ENCODE data around the gene PLEKHH2. TPM values are rescaled to one million over a fixed set of nuclear protein-coding genes. Genes with fewer than 3 reads are reported as not detected.

Gene PLEKHH2
- total and polyA plus RNA-seq, 4 donors = 2.5 to 311 (median 18.3) TPM

DNA sequence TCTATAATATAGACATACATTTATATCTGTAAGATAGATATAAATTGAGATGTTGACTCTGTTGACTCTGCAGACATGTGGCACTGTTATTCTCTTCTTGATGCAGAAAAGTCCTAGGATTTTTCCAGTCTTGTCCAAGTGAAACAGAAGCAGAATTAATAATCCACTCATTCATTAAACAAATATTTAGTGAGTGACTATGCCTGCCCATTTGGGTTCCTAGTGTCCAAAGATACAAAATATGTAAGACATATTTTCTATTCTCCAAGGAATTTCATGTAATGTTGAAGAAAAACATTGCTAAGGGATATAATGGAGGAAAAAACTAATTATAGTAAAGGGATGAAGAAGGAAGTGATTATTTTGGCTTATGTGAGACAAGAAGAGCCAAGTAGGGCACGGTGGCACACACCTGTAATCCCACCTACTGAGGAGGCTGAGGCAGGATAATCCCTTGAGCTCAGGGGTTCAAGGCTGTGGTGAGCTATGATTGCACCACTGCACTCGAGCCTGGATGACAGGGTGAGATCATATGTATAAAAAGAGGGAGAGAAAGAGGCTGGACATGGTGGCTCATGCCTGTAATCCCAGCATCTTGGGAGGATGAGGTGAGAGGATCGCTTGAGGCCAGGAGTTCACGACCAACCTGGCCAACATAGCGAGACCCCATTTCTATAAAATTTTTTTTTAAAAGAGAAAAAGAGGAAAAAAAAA is 19.9 kb upstream of the PLEKHH2 start:
- ATAC-seq (ENCODE audit: insufficient read depth, low FRiP score) (no peak), DNase-seq (no peak)
- 81 to 82% methylated on average over 5 of the region's 5 CpGs for WGBS, 2 donors

DNA sequence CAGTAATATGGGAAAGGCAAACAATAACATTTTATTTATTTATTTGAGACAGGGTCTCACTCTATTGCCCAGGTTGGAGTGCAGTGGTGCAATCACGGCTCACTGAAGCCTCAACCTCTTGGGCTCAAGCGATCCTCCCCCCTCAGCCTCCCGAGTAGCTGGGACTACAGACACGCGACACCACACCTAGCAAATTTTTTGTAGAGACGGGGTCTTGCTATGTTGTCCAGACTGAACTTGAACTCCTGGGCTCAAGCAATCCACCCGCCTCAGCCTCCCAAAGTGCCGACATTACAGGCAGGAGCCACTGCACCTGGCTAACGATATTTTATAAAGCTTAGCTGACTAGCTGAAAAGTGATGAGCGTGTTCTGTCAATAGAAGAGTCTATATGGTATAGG is 17.5 kb upstream of the PLEKHH2 start:
- H3K9ac ChIP-seq (ENCODE audit: insufficient read depth in 1 of 2, low read length in 2 of 2) = no peak overlapping the region
- ATAC-seq (ENCODE audit: insufficient read depth, low FRiP score) = no peak
- H3K36me3 ChIP-seq (ENCODE audit: control insufficient read depth in 4 of 4, insufficient read depth in 4 of 4, low read length in 4 of 4) = no peaks in the 10 kb centered on the region
- TF ChIP-seq, protein P1, sequence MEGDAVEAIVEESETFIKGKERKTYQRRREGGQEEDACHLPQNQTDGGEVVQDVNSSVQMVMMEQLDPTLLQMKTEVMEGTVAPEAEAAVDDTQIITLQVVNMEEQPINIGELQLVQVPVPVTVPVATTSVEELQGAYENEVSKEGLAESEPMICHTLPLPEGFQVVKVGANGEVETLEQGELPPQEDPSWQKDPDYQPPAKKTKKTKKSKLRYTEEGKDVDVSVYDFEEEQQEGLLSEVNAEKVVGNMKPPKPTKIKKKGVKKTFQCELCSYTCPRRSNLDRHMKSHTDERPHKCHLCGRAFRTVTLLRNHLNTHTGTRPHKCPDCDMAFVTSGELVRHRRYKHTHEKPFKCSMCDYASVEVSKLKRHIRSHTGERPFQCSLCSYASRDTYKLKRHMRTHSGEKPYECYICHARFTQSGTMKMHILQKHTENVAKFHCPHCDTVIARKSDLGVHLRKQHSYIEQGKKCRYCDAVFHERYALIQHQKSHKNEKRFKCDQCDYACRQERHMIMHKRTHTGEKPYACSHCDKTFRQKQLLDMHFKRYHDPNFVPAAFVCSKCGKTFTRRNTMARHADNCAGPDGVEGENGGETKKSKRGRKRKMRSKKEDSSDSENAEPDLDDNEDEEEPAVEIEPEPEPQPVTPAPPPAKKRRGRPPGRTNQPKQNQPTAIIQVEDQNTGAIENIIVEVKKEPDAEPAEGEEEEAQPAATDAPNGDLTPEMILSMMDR (IDR thresholded peaks at IDR 0.05; ENCODE audit: control extremely low read depth, extremely low read depth) = no peak
- H3K4me3 ChIP-seq = no peak overlapping the region
- 94 to 97% methylated on average over 10 of the region's 10 CpGs for WGBS, 2 donors
- H3K27ac ChIP-seq (ENCODE audit: low read depth in 1 of 2, low read length in 1 of 2) = no peak overlapping the region
- H3K4me1 ChIP-seq (ENCODE audit: control insufficient read depth in 5 of 5, insufficient read depth in 5 of 5, low read length in 5 of 5) = peaks cover 0 to 27% (median 0%) of the 10 kb centered on the region in 5 donors
- H3K27me3 ChIP-seq (ENCODE audit: control insufficient read depth in 3 of 3, insufficient read depth in 3 of 3, low read length in 2 of 3) = no peaks in the 10 kb centered on the region
- no peak for DNase-seq
- H3K9me3 ChIP-seq (ENCODE audit: control insufficient read depth in 4 of 4, insufficient read depth in 3 of 4, low read length in 3 of 4) = no peaks in the 10 kb centered on the region

More for the DNA sequence above, 19.9 kb upstream of the PLEKHH2 start:
- peaks cover 0 to 31% (median 0%) of the 10 kb centered on the region in 5 donors for H3K4me1 ChIP-seq (ENCODE audit: control insufficient read depth in 5 of 5, insufficient read depth in 5 of 5, low read length in 5 of 5)
- no peak overlapping the region for H3K4me3 ChIP-seq
- TF ChIP-seq, protein P1 (IDR thresholded peaks at IDR 0.05; ENCODE audit: control extremely low read depth, extremely low read depth) = no peak
- H3K9ac ChIP-seq (ENCODE audit: insufficient read depth in 1 of 2, low read length in 2 of 2) = no peak overlapping the region
- no peaks in the 10 kb centered on the region for H3K9me3 ChIP-seq (ENCODE audit: control insufficient read depth in 4 of 4, insufficient read depth in 3 of 4, low read length in 3 of 4)
- H3K36me3 ChIP-seq (ENCODE audit: control insufficient read depth in 4 of 4, insufficient read depth in 4 of 4, low read length in 4 of 4) = no peaks in the 10 kb centered on the region
- H3K27ac ChIP-seq (ENCODE audit: low read depth in 1 of 2, low read length in 1 of 2) = no peak overlapping the region
- no peaks in the 10 kb centered on the region for H3K27me3 ChIP-seq (ENCODE audit: control insufficient read depth in 3 of 3, insufficient read depth in 3 of 3, low read length in 2 of 3)

DNA sequence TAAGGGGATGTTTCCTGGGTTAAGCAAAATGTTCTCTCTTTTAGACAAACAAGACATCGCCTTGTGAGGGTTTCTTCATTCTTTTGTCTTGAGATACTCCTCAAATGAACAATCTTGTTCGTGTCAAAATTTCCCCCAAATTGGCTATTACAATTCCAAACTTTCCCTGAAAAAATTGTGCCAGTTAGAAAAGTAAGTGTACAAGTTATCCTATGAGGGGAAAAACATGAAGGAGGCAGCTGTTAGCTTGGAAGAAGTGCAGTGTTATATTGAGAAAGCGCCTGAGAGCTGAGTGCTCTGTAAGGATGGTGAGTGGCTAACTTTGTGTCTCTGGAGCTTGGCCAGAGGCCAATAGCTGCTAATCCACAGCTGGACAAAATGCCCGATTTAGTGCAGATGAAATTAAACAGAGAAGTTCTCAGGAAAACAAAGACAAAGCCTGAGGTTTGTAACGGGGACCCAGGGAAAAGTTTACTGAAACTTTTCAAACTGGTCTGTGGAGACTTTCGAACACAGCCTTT is 14.1 kb upstream of the PLEKHH2 start:
- DNase-seq (peak; percentile 86 to 97 (median 96)), ATAC-seq (ENCODE audit: insufficient read depth, low FRiP score) (no peak)
- Histone ChIP-seq H3K9ac (ENCODE audit: insufficient read depth in 1 of 2, low read length in 2 of 2) (peak overlapping the region in 1 of 2 donors; percentile 61), H3K27me3 (ENCODE audit: control insufficient read depth in 3 of 3, insufficient read depth in 3 of 3, low read length in 2 of 3) (no peaks in the 10 kb centered on the region), H3K36me3 (ENCODE audit: control insufficient read depth in 4 of 4, insufficient read depth in 4 of 4, low read length in 4 of 4) (no peaks in the 10 kb centered on the region), H3K27ac (ENCODE audit: low read depth in 1 of 2, low read length in 1 of 2) (no peak overlapping the region), H3K4me1 (ENCODE audit: control insufficient read depth in 5 of 5, insufficient read depth in 5 of 5, low read length in 5 of 5) (peaks cover 0 to 27% (median 0%) of the 10 kb centered on the region in 5 donors), H3K4me3 (no peak overlapping the region), H3K9me3 (ENCODE audit: control insufficient read depth in 4 of 4, insufficient read depth in 3 of 4, low read length in 3 of 4) (peaks cover 0 to 1% (median 0%) of the 10 kb centered on the region in 4 donors)
- WGBS, 2 donors = 57 to 69% methylated on average over 6 of the region's 6 CpGs
- TF ChIP-seq, protein P1 (IDR thresholded peaks at IDR 0.05; ENCODE audit: control extremely low read depth, extremely low read depth) = no peak

Measured in lung (tissue), 12 donors.